ENCODE measurements around the gene PER1.
A peak's percentile ranks its signal among the peaks of the same experiment; 100 is the strongest.

The PER1 gene, protein sequence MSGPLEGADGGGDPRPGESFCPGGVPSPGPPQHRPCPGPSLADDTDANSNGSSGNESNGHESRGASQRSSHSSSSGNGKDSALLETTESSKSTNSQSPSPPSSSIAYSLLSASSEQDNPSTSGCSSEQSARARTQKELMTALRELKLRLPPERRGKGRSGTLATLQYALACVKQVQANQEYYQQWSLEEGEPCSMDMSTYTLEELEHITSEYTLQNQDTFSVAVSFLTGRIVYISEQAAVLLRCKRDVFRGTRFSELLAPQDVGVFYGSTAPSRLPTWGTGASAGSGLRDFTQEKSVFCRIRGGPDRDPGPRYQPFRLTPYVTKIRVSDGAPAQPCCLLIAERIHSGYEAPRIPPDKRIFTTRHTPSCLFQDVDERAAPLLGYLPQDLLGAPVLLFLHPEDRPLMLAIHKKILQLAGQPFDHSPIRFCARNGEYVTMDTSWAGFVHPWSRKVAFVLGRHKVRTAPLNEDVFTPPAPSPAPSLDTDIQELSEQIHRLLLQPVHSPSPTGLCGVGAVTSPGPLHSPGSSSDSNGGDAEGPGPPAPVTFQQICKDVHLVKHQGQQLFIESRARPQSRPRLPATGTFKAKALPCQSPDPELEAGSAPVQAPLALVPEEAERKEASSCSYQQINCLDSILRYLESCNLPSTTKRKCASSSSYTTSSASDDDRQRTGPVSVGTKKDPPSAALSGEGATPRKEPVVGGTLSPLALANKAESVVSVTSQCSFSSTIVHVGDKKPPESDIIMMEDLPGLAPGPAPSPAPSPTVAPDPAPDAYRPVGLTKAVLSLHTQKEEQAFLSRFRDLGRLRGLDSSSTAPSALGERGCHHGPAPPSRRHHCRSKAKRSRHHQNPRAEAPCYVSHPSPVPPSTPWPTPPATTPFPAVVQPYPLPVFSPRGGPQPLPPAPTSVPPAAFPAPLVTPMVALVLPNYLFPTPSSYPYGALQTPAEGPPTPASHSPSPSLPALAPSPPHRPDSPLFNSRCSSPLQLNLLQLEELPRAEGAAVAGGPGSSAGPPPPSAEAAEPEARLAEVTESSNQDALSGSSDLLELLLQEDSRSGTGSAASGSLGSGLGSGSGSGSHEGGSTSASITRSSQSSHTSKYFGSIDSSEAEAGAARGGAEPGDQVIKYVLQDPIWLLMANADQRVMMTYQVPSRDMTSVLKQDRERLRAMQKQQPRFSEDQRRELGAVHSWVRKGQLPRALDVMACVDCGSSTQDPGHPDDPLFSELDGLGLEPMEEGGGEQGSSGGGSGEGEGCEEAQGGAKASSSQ (N-terminal part only)

DNA sequence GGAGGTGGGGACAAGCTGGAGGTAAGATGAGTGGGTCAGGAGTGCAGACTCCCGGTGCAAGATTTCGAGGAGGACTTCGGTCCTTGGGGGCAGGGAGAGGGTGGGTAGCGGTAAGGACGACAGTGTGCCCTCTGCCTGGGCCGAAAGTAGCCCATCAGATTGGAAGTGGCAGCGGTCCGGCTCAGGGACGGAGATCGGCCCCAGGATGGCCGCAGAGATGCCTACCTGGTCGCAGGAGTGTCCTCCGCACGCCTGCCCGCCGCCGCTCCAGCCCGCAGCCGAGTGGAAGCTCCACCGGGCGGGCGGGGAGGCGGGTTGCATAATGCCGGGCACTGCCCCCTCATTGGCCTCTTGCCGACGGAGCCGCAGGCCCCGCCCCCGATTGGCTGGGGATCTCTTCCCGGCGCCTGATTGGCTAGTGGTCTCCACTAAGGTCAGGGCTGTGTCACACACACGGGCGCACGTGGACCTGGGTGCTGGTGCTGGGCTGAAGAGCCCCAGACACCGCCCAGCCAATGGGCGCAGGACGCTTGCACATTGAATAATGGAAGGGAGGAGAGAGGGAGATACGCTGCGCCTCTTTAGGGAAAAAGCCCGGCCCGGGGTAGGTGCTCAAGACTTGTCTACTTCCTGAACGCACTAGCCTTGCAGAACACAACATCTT lies at the start of gene PER1:
TSS of gene PER1 (minus strand) at position 293 of the 664 bp plus-strand sequence. CDS start 1,698 bp downstream, outside the sequence.
- peak; percentile 98 for DNase-seq (ENCODE audit: low read depth)

DNA sequence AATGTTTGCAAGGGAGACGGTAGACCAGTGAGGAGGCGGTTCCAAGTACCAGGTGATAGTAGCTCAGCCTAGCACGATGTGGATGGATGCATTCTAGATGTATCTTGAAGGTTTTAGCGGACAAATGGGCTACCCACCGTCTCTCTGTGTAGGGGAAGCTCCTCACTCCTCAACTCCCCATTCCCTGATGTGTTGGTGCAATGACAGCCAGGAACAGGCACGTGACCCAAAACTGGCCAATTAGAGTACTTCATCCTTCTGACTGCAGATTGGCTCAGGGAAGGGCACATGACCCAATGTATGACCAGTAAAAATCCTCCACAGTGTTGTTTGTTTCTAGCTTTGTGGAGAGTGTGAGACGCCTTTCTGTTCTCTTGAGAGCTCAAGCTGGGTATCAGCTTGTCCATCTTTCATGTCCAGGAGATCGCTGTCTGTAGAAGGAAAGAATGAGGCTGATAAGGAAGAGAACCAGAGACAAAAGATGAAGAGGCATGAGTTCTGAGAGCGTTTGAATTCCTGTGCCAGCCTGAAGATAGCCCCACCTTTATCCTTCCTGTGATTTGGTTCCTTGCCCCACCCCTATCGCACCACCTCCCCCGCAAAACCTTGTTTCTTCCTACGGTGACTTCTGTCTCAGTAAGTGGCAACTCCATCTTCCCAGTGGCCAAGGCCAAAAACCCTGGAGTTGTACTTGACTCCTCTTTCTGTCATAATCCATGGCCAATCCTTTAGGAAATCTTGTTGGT lies 40.0 kb upstream of the PER1 start:
- peak; percentile 96 for DNase-seq (ENCODE audit: low read depth)

DNA sequence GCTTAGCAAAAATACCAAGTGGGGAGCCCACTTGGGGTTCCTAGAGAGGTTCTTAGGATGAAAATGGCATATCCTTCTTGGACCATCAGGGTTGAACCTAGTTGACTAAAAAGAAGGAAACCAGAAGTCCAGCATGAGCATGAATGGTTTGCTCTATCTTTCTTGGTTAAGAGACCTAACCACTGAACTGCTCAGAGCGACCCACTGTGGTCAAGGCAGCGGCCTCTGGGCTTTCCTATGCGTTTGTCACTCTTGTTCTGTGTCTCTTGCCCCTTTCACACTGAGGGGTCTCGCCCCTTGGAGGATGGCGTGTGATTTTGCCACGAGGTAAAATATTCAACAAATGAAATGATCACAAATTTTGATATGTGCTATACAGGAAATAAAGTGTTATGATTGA lies 38.3 kb upstream of the PER1 start:
- no peak for DNase-seq (ENCODE audit: low read depth)

DNA sequence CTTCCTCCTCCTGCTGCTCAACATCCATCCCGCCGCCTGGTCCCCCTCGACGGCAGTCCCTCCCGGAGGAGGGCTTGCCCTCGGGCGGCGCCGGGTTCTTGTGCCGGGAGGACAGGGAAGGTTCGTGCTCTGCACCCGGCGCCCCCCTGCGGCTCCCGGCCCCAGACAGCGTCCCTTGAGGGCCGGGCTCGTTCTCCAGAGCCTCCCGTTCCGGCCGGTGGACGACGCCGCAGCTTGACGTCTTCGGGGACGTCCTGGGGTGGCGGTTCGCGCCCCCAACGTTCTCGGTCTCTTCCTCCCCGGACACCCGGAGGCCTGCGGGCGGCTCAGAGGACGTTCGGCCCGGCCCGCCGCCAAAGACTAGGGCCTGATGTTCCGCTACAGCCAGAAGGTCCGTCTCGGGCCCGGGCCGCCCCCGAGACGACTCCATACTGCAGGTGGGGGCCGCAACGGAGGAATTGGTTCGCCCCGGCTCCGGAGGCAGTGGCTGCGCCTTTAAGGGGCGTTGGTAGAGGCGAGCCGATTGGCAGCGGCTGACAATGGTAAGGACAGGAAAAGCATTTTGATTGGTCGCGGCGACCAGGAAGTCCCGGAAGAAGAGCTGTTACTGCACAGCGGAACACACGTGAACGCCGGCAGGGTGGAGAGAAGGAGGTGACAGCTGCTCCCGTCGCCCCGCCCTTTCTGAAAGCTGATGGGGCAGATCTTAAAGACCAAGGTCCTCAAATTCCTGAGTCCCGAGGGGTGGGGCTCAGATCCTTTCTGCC lies 37.7 kb upstream of the PER1 start, which contains the start of gene BORCS6:
TSS of gene BORCS6 (minus strand) at position 470 of the 767 bp plus-strand sequence. CDS start at position 430, 40 bp downstream.
- DNase-seq (ENCODE audit: low read depth): peak; percentile 98

DNA sequence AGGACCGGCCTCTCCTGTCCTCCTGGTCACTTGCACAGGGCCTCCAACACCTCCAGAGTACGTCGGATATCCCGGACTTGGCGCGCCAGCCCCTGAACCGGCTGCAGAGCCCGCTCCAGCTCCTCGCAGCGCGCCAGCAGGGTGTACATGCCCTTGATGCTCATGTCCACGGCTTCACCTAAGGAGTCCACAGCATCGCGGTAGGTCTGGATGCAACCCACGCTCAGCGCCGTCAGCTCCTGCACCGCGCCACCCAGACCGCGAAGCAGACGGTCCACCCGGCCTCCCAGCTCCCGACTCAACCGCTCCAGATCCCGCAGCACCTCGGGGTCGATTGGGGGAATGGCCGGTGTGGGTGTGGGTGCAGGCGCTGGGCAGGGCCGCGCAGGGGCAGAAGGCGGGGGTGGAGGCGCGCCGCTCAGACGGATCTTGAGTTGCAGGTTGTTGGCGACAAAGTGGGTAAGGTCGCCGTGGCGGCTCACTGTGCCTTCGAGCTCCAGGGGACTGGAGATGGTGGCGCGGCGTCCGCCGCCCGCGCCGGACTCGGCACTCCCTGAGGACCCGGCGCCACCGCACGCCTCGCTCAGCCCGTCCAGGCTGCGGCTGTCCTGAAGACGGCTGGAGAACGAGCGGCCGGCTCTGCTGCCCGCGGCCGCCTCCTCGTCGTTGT lies 37.0 kb upstream of the PER1 start:
- DNase-seq (ENCODE audit: low read depth): no peak

DNA sequence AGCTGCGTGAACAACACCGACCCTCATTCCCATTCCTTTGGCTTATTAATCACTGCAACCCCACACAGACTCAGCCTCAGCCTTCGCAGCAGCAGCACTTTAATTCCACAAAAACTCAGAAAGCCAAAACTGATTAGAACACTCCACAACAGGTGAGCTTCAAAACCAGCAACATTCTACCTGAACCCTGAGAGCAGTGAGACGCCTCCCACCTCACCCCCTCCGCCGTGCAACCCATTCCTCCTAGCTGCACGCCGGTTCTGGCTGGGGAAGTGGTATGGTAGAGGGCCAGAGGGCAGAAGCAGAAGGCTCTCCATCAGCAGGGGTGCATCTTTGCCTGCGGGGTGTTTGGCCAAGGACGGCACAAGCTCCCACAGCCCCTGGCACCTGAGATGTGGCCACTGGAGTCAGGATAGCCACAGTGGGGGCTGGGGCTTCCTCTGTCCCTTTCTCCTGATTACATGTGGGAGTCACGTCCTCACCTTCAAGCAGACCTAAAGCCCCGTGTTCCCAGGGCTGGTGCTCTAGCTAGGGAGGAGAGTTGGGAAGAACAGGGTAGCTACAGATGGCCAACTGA lies 36.1 kb upstream of the PER1 start:
- no peak for DNase-seq (ENCODE audit: low read depth)

DNA sequence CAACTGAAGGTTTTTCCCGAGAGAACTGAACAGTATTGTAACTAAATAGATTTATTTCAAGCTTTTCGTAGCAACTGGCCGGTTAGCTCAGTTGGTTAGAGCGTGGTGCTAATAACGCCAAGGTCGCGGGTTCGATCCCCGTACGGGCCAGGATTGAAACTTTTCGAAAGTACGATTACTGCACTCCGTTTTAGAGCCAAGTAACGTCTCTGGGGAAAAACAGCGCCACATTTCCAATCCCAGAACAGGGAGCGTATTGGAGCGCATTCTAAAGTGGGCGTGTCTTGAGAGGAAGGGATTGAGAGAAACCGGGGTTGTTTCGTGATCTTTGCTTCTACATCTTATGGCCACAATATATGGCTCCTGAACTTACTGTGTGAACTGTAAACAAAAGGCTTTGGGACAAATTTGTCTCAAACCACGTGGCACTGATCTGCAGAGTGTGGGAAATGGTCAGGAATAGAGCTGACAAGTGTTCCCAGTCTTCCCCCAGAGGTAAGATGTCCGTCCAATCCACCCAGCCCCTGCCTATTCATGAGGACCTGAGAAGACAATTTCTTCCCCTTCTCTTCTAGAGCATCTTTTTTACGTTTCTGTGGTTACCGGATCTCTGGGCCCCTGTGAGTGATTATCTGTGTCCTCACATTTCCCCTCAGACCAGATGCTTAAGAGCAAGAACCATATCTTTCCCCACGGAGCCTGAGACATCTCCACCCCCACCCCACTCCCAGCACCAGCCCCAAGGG lies 35.5 kb upstream of the PER1 start:
- peak; percentile 99 for DNase-seq (ENCODE audit: low read depth)

DNA sequence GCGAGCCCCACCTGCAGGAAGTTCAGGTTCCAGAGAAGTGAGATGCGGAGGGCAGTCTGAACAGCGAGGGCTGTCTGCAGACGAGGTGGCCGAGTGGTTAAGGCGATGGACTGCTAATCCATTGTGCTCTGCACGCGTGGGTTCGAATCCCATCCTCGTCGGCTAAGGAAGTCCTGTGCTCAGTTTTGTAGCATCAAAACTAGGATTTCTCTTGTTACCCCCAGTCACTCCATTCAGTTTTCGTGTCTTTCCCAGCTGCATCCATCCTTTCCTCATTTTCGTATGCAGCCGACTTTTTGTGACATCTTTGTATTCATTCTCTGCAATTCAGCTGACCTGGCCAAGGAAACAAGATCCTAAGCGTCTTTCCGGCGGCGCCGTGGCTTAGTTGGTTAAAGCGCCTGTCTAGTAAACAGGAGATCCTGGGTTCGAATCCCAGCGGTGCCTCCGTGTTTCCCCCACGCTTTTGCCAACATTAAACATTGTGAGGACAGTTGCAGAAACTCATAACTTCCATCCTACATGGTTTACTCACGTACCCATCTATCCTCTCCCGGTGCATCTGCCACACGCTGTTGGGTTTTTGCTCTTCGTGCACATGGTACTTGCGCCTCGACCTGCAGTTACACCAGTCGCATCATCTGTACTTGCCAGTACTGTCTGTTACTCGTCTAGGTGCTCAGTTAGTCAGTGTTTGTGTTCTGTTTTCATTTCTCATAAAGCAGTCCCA lies 34.7 kb upstream of the PER1 start:
- peak; percentile 92 for DNase-seq (ENCODE audit: low read depth)

DNA sequence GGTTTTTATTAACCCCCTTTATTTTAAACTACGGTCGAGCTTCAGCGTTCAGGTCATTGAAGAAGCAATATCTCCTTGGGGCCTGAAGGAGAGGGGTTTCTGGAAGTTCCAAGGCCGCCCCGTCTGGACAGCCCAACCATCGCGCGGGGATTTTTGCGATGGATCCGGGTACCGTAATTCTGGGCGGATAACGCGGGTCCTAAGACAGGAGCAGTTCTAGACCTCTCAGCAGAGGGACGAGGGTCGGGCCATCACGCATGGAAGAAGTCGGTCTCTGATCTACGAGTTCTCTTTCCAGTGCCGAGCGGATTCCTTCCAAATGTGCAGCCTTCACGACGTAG lies 34.2 kb upstream of the PER1 start:
- DNase-seq (ENCODE audit: low read depth): no peak

DNA sequence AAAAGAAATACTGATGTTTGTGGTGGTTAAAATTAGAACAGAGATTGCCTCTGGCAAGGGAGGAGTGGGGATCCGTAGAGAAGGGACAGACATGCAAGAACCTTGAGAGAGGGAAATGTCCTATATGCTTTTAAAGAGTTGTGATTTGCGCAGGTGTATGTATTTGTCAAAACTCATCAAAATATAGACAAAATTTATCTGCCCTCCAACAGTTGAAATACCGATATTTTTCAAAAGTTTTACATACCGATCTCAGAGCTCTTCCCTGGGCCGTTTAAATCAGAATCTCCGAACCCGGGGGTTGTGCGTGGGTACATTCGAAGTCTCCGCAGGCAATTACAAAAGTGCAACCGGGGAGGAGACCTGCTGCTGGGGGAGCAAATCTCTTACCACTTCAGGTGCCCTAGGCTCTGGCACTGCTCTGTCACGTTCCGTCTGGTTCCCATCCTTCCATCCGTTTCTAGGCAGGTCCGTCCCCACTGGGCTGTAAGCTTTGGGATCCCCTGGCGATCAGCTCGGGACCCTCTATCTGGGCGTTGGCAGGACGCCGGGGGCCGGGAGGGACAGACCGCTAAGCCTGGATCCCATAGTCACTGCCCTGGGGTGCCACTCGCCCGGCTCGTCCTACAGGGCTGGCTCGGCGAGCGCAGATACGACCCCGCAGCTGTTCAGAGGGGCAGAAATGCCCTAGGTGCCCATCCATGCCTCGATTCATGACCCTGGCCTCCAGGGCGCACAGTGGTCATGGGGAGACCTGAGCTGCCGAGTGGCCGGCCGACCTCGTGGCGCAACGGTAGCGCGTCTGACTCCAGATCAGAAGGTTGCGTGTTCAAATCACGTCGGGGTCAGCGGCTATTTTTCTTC lies 33.6 kb upstream of the PER1 start:
- peak; percentile 44 for DNase-seq (ENCODE audit: low read depth)

DNA sequence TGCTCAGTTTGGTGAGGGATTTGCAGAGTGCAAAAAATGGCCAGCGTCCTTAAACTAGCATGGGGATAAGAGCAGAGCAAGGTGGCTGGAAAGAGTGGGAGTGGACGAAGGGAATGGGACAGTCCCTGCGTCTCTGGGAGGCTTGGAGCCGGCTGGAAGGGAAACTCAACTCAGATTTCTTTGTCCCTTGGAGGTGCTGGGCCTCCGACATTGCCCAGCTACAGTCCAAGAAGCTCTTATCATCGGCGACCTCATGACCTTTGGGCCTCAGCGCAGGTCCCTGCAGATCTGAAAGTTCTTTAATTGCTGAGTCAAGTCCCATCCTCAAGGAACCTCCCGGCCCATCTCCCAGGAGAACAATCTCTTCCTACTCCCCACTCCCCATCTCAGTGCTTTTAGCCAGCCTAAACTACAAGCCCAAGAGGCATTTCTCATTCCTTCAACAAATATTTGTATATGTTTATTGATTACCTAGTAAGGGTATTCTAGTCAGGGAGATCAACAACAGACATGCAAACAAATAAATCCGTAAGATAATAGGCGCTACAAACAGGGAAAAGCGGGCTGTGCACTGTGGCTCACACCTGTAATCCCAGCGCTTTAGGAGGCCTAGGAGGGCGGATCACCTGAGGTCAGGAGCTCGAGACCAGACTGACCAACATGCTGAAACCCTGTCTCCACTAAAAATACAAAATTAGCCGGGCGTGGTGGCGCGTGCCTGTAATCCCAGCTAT lies 25.0 kb upstream of the PER1 start:
- DNase-seq (ENCODE audit: low read depth): no peak

DNA sequence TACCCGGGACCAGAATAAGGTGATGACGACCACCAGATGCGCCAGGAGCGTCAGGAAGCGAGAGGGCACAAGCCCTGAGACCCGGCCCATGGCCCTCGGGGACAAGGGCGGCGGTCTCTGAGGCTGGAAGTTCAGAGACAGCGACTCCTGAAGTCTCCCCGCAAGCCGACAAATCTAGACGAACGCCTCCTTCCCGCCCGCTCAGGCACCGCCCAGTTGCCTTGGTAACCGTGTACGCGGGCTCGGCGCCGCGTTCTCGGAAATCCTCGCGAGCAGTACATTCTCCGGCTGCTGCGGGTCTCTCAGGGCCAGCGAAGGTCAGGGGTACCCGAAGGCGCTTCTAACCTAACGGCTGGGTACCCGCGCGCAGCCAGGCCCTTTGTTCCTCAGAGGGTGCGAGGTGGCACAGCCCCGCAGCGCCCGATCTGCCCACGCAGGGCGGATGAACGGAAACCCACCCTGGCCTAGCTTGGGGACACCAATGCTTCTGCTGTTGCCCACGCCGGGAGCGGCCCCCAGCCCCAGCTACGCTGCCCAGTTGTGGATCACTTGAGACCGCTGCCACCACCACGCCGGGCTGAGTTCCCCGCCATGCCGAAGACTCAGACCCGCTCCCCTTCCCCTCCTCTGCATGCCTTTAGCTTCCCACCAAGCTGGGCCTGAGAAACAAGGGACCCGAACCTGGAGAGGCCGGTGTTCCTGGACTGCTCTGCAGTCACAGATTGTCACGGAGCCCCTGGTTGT lies 24.2 kb upstream of the PER1 start, which contains the start of gene TMEM107:
TSS of gene TMEM107 (minus strand) at position 184 of the 744 bp plus-strand sequence. CDS start at position 90, 94 bp downstream.
- DNase-seq (ENCODE audit: low read depth): peak; percentile 69

DNA sequence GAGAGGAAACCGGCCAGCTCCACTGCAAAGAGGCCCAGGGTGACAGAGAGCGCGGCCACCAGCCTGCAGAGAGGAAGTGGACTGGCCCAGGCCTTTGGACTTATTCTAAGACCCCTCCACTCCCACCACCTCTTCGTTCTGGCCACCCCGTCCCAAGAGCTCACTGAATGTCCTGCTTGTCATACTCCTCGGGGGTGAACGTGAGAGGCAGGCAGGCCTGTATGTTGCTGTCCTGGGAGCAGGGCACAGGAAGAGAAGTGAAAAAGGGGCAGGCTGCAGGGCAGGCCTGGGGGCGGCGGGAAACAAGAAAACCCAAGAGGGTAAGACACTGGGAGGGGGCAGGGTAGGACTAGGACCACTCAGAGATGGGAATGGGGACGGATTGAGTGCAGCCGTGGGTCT lies 23.6 kb upstream of the PER1 start:
- no peak for DNase-seq (ENCODE audit: low read depth)

DNA sequence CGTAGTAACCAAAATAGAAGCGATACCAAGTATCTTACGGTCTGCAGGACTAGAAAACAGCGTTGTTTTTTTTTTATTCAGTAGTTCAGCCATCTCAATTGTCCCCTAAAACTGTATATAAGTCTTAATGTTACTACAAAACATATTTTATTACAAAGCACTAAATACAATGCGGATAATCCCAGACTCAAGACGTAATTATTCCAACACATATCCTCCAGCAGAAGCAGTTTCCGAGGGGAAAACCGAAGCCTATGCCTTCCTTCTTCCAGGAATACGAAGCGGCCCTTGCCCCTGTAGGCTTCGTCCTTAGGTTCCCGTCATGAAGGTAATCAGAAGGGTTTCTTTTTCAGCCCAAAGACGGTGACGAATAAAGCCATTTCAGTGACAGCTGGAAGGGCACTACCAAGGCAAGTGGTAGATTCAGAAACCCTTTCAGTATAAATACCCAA lies 21.7 kb upstream of the PER1 start:
- no peak for DNase-seq (ENCODE audit: low read depth)

Data from amniotic epithelial cell (primary cell).